GM08714 (cell line): ENCODE data around the gene SECISBP2.
A peak's percentile ranks its signal among the peaks of the same experiment; 100 is the strongest.
"Not testable (repeated sequence)": the region's sequence is repeated elsewhere in the genome, so short reads cannot be mapped to it uniquely, and the experiment has no call there.

ENCODE experiments used
- H3K4me3 ChIP-seq: fragments of 200-500 bp; sonication (Bioruptor generic); 2 replicates; pipeline ENCODE4 v1.5.1; 2014; ENCODE audit warnings: mild to moderate bottlenecking, low read length, inconsistent platforms
- ZNF274 ChIP-seq: IDR thresholded peaks from 2 replicates; pipeline ENCODE4 v1.6.1; 2012; ENCODE audit warnings: mild to moderate bottlenecking, low read depth, low read length

The SECISBP2 gene, protein sequence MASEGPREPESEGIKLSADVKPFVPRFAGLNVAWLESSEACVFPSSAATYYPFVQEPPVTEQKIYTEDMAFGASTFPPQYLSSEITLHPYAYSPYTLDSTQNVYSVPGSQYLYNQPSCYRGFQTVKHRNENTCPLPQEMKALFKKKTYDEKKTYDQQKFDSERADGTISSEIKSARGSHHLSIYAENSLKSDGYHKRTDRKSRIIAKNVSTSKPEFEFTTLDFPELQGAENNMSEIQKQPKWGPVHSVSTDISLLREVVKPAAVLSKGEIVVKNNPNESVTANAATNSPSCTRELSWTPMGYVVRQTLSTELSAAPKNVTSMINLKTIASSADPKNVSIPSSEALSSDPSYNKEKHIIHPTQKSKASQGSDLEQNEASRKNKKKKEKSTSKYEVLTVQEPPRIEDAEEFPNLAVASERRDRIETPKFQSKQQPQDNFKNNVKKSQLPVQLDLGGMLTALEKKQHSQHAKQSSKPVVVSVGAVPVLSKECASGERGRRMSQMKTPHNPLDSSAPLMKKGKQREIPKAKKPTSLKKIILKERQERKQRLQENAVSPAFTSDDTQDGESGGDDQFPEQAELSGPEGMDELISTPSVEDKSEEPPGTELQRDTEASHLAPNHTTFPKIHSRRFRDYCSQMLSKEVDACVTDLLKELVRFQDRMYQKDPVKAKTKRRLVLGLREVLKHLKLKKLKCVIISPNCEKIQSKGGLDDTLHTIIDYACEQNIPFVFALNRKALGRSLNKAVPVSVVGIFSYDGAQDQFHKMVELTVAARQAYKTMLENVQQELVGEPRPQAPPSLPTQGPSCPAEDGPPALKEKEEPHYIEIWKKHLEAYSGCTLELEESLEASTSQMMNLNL

GRCh38 chr9:89318123-89319014, at the start of gene SECISBP2:
Gene SECISBP2 (plus strand): TSS chr9:89318500. CDS start chr9:89318577, 77 bp downstream.
- TF ChIP-seq ZNF274 = no peak
- peak within 1 kb of the TSS; percentile 75 for H3K4me3 ChIP-seq

DNA sequence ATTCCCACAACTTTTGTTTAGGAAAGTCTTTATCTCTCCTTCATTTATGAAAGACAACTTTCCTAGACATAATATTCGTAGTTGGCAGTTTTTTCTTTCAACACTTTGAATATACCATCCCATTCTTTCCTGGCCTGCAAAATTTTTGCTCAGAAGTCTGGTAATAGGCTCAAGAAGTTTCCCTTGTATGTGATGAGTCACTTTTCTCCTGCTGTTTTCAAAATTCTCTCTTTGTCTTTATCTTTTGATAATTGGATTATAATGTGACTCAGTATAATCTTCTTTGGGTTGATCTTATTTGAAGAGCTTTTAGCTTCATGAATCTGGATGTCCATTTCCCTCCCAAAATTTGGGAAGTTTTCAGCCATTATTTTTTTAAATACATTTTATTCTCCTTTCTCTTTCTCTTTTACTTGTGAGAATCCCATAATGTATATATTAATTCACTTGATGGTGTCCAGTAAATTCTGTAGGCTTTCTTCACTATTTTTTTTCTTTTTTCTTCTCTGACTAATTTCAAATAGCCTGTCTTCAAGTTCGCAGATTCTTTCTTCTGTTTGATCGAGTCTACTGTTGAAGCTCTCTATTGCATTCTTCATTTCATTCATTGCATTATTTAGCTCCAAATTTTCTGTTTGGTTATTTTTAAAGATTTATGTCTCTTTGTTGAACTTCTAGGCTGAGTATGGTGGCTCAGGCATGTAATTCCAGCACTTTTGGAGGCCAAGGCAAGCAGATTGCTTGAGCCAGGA, 44.6 kb upstream of the SECISBP2 start:
- TF ChIP-seq ZNF274 = no peak

GRCh38 chr9:89274838-89275237, 43.5 kb upstream of the SECISBP2 start:
- TF ChIP-seq ZNF274 = no peak
- no peak overlapping the region for H3K4me3 ChIP-seq

More for the DNA sequence above, 44.6 kb upstream of the SECISBP2 start:
- H3K4me3 ChIP-seq = no peak overlapping the region

DNA sequence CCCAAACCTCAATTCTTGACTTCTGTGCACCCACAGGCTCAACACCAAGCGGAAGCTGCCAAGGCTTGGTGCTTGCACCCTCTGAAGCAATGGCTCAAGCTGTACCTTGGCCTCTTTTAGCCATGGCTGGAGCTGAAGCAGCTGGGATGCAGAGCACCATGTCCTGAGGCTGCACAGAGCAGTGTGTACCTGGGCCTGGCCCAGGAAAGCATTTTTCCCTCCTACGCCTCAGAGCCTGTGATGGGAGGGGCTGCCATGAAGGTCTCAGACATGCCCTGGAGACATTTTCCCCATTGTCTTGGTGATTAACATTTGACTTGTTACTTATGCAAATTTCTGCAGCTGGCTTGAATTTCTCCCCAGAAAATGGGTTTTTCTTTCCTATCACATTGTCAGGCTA, 42.3 kb upstream of the SECISBP2 start:
- not testable (repeated sequence) for H3K4me3 ChIP-seq

DNA sequence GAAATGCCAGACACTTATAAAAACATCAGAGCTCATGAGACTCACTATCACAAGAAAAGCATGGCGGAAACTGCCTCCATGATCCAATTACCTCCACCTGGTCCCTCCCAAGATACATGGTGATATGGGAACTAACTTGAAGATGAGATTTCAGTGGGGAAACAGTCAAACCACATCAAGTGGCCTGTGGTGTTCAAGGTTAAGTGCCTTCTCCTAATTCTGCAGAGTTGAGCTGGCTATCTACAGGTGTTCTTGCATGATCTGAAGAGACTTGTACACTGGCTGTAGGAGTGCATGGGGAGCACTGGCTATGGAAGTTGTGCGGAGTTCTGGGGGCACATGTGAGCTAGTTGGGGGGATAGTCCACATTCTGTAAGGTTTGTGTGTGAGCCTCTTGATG, 41.3 kb upstream of the SECISBP2 start:
- no peak for TF ChIP-seq ZNF274
- no peak overlapping the region for H3K4me3 ChIP-seq

DNA sequence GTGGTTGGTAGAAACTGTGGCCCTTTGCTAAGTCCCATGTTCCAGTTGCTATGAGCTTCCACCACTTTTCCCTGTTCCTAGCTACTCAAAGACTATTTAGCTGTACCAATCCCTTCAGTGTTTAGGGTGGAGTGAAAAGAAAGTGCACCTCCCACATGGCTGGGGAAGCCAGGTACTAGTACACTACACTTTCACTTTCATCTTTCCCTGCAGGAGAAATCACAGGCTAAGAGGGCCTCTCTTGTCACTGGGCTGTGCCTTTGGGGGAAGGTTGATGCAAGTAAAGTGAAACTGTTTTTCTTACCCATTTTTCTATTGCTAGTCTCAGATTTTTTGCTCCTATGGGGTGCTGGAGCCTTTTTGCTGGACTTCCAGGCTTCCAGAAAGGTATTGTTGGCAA, 40.8 kb upstream of the SECISBP2 start:
- no peak for TF ChIP-seq ZNF274
- H3K4me3 ChIP-seq = no peak overlapping the region

- no peak for TF ChIP-seq ZNF274
- H3K4me3 ChIP-seq = no peak overlapping the region
Observed at GRCh38 chr9:89278551-89278950, 39.7 kb upstream of the SECISBP2 start.

DNA sequence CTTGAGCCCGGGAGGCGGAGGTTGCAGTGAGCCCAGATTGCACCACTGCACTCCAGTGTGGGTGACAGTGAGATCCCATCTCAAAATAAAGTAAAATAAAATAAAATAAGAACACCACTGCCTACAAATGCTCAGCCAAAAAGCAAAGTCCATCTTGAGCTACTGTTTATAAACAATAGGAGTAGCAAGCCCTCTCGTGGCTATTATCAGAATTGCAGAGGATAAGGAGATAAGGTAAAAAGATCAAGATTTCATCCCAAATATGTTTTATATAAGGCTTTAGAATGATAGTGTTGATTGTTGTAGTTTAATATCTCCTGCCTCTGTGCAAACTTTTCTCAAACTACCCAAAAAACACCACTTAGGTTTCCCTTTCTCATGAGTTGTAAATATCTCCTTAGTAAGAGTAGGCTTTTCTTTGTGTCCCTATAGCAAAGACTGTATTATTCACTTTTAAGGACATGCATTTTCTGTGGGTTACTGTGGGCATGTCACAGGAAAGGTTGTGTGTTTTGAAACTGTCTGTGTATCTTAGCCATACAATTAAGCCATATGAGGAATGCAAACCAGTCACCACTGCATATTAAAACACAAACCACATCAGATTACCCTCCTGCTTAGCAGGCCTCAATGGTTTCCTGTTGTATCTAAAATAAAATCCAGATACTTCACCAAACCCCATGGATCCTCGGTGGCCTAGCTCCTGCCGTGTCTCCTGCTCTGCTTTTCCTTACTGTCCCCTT, 39.1 kb upstream of the SECISBP2 start:
- TF ChIP-seq ZNF274 = no peak
- H3K4me3 ChIP-seq = no peak overlapping the region

DNA sequence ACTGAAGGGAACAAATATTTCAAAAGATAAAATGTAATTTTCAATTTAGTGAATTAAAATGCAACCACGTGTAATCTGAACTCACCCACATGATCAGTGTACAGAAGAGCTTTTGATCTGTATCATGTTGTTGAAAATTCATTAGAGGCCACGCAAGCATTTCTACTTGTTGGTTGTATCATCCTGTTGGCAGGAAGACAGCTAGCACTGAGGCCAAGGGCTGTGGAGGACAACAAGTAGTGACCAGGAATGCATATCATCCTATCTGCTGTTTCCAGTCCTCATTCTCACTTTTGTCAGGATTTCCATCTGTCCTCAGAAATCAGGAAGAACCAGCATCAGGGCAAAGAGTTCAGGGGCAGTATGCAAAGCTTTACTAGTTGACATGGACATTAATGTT, 37.2 kb upstream of the SECISBP2 start:
- H3K4me3 ChIP-seq = no peak overlapping the region
- TF ChIP-seq ZNF274 = no peak

- H3K4me3 ChIP-seq = peak overlapping the region; percentile 16; the same call in 1 of the 2 replicates
Observed at GRCh38 chr9:89282248-89282968, 35.9 kb upstream of the SECISBP2 start.

DNA sequence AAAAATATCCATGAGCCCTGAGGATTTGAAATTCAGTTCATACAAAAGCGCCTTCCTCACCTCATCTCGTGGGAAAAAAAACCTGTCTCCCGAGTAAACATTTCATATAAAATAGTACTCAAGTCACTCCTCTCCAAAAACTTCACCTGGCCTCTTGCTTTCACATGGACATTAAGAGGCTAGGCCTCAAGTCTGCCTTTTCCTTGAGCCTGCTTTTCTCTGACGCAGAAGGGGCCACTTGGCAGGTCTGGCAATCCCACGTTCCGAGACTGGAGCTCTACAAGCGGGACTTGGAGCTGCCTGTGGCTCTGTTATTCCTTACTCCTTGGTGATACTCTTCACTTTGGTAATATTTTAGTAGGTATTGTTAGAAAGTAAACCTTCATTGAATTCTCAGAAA, 34.2 kb upstream of the SECISBP2 start:
- H3K4me3 ChIP-seq = no peak overlapping the region
- no peak for TF ChIP-seq ZNF274

DNA sequence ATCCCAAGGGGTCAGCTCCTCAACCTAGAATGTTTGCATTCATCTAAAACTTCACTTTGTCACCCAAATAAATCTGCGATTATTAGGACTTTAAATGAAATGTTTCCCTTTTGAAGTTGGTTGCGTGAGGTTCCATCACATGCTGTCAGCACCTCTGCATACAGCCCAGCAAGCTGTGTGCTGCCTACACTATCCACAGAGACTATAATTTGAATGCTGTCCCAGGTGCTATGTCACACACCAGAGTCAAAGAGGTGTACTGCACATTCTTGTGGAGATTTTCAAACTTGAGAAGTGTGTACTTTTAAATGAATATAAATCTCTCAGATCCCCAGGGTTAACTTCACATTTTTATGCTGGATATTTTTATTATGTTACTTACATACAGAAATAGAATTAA, 26.6 kb upstream of the SECISBP2 start:
- TF ChIP-seq ZNF274 = no peak

More for the DNA sequence above, 26.6 kb upstream of the SECISBP2 start:
- H3K4me3 ChIP-seq = no peak overlapping the region
